ENCODE measurements around the gene HEPHL1.

DNA sequence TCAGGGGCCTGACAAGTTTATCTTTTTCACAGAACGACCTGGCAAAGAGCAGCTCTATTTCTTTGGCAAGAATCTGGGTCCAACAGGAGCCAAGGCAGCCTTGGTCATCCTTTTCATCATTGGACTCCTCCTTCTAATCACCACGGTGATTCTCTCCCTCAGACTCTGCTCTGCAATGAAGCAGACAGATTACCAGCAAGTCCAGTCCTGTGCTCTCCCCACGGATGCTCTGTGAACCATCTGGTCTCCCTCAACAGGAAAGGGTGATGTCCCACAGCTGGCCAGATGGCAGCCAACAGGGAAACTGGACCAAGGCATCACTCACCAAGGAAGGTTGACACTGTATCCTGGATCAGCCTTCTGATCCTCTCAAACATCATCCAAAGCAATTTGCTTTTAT lies 90.5 kb downstream of the HEPHL1 start:
- TF ChIP-seq POLR2AphosphoS5 (IDR thresholded peaks at IDR 0.05): no peak
- TF ChIP-seq, protein P1, sequence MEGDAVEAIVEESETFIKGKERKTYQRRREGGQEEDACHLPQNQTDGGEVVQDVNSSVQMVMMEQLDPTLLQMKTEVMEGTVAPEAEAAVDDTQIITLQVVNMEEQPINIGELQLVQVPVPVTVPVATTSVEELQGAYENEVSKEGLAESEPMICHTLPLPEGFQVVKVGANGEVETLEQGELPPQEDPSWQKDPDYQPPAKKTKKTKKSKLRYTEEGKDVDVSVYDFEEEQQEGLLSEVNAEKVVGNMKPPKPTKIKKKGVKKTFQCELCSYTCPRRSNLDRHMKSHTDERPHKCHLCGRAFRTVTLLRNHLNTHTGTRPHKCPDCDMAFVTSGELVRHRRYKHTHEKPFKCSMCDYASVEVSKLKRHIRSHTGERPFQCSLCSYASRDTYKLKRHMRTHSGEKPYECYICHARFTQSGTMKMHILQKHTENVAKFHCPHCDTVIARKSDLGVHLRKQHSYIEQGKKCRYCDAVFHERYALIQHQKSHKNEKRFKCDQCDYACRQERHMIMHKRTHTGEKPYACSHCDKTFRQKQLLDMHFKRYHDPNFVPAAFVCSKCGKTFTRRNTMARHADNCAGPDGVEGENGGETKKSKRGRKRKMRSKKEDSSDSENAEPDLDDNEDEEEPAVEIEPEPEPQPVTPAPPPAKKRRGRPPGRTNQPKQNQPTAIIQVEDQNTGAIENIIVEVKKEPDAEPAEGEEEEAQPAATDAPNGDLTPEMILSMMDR (IDR thresholded peaks at IDR 0.05): no peak
- TF ChIP-seq POLR2A (IDR thresholded peaks at IDR 0.05): no peak
- TF ChIP-seq EP300 (IDR thresholded peaks at IDR 0.05; ENCODE audit: low read depth): no peak
